Measurements from ENCODE around the gene XPNPEP3.

Gene XPNPEP3

DNA sequence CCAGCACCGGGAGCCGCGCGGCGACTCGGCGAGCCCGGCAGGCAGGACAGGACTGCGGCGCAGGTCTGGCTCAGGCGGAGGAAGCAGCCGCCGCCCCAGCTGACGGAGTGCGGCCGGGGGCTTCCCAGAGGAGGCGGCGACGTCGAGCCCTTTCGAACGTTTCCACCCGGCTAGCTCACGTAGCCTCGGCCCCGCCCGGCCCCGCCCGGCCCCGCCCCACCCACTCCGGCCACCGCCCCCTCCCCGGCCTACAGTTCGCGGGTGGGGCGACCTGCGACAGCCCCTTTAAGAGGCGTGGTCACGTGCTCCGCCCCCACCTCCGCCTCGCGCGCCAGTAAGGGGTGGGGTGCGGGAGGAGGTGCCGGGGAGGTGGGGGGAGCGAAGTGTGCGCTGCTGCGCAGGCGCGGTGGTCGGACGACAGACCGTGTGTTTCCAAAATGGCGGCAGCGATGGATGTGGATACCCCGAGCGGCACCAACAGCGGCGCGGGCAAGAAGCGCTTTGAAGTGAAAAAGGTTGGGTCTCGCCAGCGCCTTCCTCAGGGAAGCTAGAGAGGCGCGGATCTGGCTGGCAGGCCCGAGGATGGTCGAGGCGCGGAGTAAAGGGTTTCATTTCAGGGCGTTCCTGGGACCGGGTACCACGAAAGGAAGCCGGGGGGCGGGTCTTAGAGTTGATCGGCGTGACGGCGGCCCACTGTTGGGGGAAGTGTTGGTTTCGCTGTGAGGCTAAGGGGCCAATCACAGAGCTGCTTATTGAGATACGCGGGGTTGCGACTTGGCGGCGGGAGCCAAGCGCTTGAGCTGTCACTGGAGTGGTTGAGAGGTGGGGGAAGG, 94.2 kb downstream of the XPNPEP3 start, which contains the start of gene RBX1:
TSS of gene RBX1 (plus strand) at position 417 of the 833 bp plus-strand sequence. CDS start at position 438, 21 bp downstream.
- H3K4me3 ChIP-seq (ENCODE audit: insufficient read depth, low read length, poor library complexity, severe bottlenecking), result peak within 1 kb of the TSS; percentile 90
- H3K79me2 ChIP-seq (ENCODE audit: insufficient read depth, low read length), result peaks cover 45% of the 10 kb centered on the region
- H3K4me2 ChIP-seq (ENCODE audit: low read depth, low read length, poor library complexity, severe bottlenecking), result peak within 1 kb of the TSS; percentile 92
- H3K9ac ChIP-seq (ENCODE audit: low read length), result peak within 1 kb of the TSS; percentile 84
- no peaks in the 10 kb centered on the region for H3K9me2 ChIP-seq (replicated peaks; ENCODE audit: insufficient read depth, low read length)
- H3K36me3 ChIP-seq (ENCODE audit: low read length), result peaks cover 14% of the 10 kb centered on the region; the same call in 1 of the 2 replicates
- H3F3A ChIP-seq (ENCODE audit: insufficient read depth), result peaks cover 4% of the 10 kb centered on the region; the same call in 1 of the 2 replicates
- H3K27ac ChIP-seq (ENCODE audit: low read depth, low read length), result peak within 1 kb of the TSS; percentile 83
- H3K27me3 ChIP-seq (ENCODE audit: low read length), result no peaks in the 10 kb centered on the region
- H3K9me3 ChIP-seq (ENCODE audit: insufficient read depth, low read length), result no peaks in the 10 kb centered on the region
- H2AFZ ChIP-seq (ENCODE audit: low read depth, low read length, severe bottlenecking), result peak within 1 kb of the TSS; percentile 91
- no peaks in the 10 kb centered on the region for H4K20me1 ChIP-seq (ENCODE audit: low read depth, low read length)
- TF ChIP-seq CTCF (IDR thresholded peaks at IDR 0.05; ENCODE audit: insufficient read depth, low read length, poor library complexity, severe bottlenecking) (no peak), EZH2phosphoT487 (conservative IDR thresholded peaks at IDR 0.05; ENCODE audit: low read length) (no peak)

DNA sequence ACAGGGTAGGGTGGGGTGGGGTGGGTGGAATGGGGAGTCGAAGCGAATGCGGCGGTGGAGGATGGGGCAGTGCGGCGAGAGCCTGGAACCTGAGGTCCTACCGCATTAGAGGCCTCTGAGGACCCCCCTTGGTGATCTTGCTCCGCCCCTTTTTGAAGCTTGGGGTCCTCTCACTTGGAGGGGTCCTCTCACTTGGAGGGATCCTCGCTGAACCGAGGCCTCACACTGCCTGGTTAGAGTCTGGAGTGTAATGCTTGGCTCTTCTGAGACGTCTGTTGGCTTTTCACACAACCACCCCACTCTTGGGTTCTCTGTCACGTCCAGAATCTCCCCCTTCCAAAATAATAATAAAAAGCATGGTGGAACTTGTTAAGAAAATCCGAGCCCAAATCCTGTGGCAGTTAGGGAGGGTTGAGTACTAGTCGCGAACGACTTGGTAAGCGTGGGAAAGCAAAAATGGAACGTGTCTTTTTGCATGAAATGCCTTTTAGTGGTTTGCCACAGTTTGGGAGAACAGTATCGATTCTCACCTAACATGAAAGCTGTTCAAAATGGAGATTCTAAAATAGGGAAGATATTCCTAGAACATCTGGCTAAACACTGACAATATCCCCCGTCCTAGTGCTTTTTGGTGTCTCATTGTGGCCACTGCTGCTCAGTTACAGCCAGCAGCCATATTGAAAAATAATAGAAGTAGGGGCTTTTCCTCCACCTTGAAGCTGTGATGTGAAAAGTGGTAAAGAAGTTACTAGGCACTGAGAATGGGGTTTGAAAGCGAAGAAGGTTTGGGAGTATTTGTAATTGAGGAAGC, 95.1 kb downstream of the XPNPEP3 start:
- Histone ChIP-seq H4K20me1 (ENCODE audit: low read depth, low read length) (no peaks in the 10 kb centered on the region), H2AFZ (ENCODE audit: low read depth, low read length, severe bottlenecking) (no peak overlapping the region), H3K36me3 (ENCODE audit: low read length) (peaks cover 14% of the 10 kb centered on the region; the same call in 1 of the 2 replicates), H3K4me3 (ENCODE audit: insufficient read depth, low read length, poor library complexity, severe bottlenecking) (peak overlapping the region; percentile 90), H3K4me2 (ENCODE audit: low read depth, low read length, poor library complexity, severe bottlenecking) (peak overlapping the region; percentile 92), H3K79me2 (ENCODE audit: insufficient read depth, low read length) (peaks cover 49% of the 10 kb centered on the region), H3K9me2 (replicated peaks; ENCODE audit: insufficient read depth, low read length) (no peaks in the 10 kb centered on the region), H3K27me3 (ENCODE audit: low read length) (no peaks in the 10 kb centered on the region), H3K9me3 (ENCODE audit: insufficient read depth, low read length) (no peaks in the 10 kb centered on the region), H3F3A (ENCODE audit: insufficient read depth) (peaks cover 4% of the 10 kb centered on the region; the same call in 1 of the 2 replicates), H3K27ac (ENCODE audit: low read depth, low read length) (peak overlapping the region; percentile 61), H3K9ac (ENCODE audit: low read length) (peak overlapping the region; percentile 82)
- TF ChIP-seq CTCF (IDR thresholded peaks at IDR 0.05; ENCODE audit: insufficient read depth, low read length, poor library complexity, severe bottlenecking) (no peak), EZH2phosphoT487 (conservative IDR thresholded peaks at IDR 0.05; ENCODE audit: low read length) (no peak)

GRCh38 chr22:40953471-40953870, 96.5 kb downstream of the XPNPEP3 start:
- peaks cover 14% of the 10 kb centered on the region; the same call in 1 of the 2 replicates for H3K36me3 ChIP-seq (ENCODE audit: low read length)

More at GRCh38 chr22:40953471-40953870, 96.5 kb downstream of the XPNPEP3 start:
- peak overlapping the region; percentile 5; the same call in 1 of the 2 replicates for H3K9ac ChIP-seq (ENCODE audit: low read length)
- TF ChIP-seq CTCF (IDR thresholded peaks at IDR 0.05; ENCODE audit: insufficient read depth, low read length, poor library complexity, severe bottlenecking) (no peak), EZH2phosphoT487 (conservative IDR thresholded peaks at IDR 0.05; ENCODE audit: low read length) (no peak)
- H2AFZ ChIP-seq (ENCODE audit: low read depth, low read length, severe bottlenecking), result no peak overlapping the region
- no peaks in the 10 kb centered on the region for H3K9me2 ChIP-seq (replicated peaks; ENCODE audit: insufficient read depth, low read length)
- peaks cover 4% of the 10 kb centered on the region; the same call in 1 of the 2 replicates for H3F3A ChIP-seq (ENCODE audit: insufficient read depth)
- no peak overlapping the region for H3K4me3 ChIP-seq (ENCODE audit: insufficient read depth, low read length, poor library complexity, severe bottlenecking)
- no peak overlapping the region for H3K27ac ChIP-seq (ENCODE audit: low read depth, low read length)
- H4K20me1 ChIP-seq (ENCODE audit: low read depth, low read length), result no peaks in the 10 kb centered on the region
- H3K79me2 ChIP-seq (ENCODE audit: insufficient read depth, low read length), result peaks cover 63% of the 10 kb centered on the region
- no peaks in the 10 kb centered on the region for H3K9me3 ChIP-seq (ENCODE audit: insufficient read depth, low read length)
- H3K27me3 ChIP-seq (ENCODE audit: low read length), result no peaks in the 10 kb centered on the region
- peak overlapping the region; percentile 92 for H3K4me2 ChIP-seq (ENCODE audit: low read depth, low read length, poor library complexity, severe bottlenecking)
